ENCODE data around the gene SLC4A9. TPM values are rescaled to one million over a fixed set of nuclear protein-coding genes. Genes with fewer than 3 reads are reported as not detected.

The SLC4A9 gene
- total and polyA plus RNA-seq, 9 donors = 0.13 TPM; not detected in 8

DNA sequence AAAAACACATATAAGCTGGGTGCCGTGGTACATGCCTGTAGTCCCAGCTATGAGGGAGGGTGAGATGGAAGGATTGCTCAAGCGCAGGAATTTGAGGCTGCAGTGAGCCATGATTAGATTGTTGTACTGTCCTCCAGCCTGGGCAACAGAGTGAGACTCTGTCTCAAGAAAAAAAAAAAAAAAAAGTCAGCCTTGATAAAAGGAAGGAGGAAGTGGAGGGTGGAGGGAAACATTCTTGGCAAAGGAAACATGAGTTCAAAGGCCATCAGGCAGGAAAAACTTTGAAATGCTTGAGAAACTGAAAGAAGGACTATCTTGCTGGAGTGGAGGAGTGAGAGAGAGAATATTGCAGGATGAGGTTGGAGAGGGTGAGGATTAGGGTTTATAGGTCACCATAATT, 23.3 kb downstream of the SLC4A9 start:
- intact Hi-C loops (cut with DNase I) = loop anchor here in 1 of 4 donors (10.0 kb wide), 1 partner anchor 672 kb away; the partner anchor contains the start of gene PCDHB1
- Histone ChIP-seq H3K36me3 (no peaks in the 10 kb centered on the region), H3K4me1 (ENCODE audit: insufficient read depth) (no peaks in the 10 kb centered on the region), H3K27ac (no peak overlapping the region), H3K4me3 (no peak overlapping the region), H3K27me3 (no peaks in the 10 kb centered on the region), H3K9me3 (no peaks in the 10 kb centered on the region)
- TF ChIP-seq EP300 (IDR thresholded peaks at IDR 0.05) (no peak), POLR2A (IDR thresholded peaks at IDR 0.05) (no peak)
- TF ChIP-seq, protein P1, sequence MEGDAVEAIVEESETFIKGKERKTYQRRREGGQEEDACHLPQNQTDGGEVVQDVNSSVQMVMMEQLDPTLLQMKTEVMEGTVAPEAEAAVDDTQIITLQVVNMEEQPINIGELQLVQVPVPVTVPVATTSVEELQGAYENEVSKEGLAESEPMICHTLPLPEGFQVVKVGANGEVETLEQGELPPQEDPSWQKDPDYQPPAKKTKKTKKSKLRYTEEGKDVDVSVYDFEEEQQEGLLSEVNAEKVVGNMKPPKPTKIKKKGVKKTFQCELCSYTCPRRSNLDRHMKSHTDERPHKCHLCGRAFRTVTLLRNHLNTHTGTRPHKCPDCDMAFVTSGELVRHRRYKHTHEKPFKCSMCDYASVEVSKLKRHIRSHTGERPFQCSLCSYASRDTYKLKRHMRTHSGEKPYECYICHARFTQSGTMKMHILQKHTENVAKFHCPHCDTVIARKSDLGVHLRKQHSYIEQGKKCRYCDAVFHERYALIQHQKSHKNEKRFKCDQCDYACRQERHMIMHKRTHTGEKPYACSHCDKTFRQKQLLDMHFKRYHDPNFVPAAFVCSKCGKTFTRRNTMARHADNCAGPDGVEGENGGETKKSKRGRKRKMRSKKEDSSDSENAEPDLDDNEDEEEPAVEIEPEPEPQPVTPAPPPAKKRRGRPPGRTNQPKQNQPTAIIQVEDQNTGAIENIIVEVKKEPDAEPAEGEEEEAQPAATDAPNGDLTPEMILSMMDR (IDR thresholded peaks at IDR 0.05) = no peak
- no peak for DNase-seq
- 62 to 71% (median 65%) methylated on average over 2 of the region's 2 CpGs for WGBS, 3 donors

DNA sequence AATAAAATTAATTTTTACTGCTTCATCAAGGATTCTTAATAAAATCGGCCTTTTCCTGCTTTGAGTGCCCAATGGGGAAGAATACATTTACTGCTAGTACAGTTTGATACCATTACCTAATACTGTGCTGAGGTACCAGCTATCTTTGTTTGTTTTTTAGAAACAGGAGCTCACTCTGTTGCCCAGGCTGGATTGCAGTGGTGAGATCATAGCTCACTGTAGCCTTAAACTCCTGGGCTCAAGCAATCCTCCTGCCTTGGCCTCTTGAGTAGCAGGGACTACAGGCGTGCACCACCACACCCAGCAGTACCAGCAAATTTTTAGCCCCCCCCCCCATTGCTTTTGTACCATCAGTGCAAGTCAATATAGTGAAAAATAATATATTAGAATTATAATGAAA, 28.1 kb downstream of the SLC4A9 start:
- Histone ChIP-seq H3K4me3 (no peak overlapping the region), H3K27ac (no peak overlapping the region), H3K9me3 (no peaks in the 10 kb centered on the region), H3K27me3 (no peaks in the 10 kb centered on the region), H3K4me1 (ENCODE audit: insufficient read depth) (no peaks in the 10 kb centered on the region), H3K36me3 (no peaks in the 10 kb centered on the region)
- intact Hi-C loops (cut with DNase I) = loop anchor here in 1 of 4 donors (10.0 kb wide), 1 partner anchor 667 kb away; the partner anchor contains the start of gene PCDHB1
- 52 to 68% (median 59%) methylated on average over 2 of the region's 2 CpGs for WGBS, 3 donors
- DNase-seq = no peak
- TF ChIP-seq, protein P1 (IDR thresholded peaks at IDR 0.05) = no peak
- TF ChIP-seq EP300 (IDR thresholded peaks at IDR 0.05) (no peak), POLR2A (IDR thresholded peaks at IDR 0.05) (no peak)

DNA sequence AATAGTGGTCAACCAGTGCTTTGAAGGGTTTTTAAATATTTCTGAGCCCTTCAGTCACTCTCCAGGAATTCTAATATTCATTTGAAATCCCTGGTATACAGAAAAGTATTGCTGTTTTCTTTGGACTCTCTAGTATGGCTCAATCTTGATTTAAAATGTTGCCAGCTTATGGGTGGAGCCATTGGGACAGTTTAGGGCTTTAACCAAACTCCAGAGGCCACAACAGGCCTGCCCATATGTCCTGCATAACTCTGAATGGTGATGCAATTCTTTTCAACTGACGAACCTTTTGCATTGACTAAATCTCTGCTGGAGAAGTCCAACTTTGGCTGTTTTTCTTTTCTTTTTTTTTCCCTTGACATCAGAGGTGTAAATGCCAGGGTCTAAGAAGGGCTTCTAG, 31.3 kb downstream of the SLC4A9 start:
- intact Hi-C loops (cut with DNase I) = no loop called here
- DNase-seq = no peak
- TF ChIP-seq EP300 (IDR thresholded peaks at IDR 0.05) (no peak), POLR2A (IDR thresholded peaks at IDR 0.05) (no peak)
- TF ChIP-seq, protein P1 (IDR thresholded peaks at IDR 0.05) = no peak
- 81 to 92% (median 89%) methylated on average over 1 of the region's 1 CpG for WGBS, 3 donors
- H3K27me3 ChIP-seq = no peaks in the 10 kb centered on the region
- H3K36me3 ChIP-seq = no peaks in the 10 kb centered on the region
- H3K27ac ChIP-seq = no peak overlapping the region
- no peak overlapping the region for H3K4me3 ChIP-seq
- H3K4me1 ChIP-seq (ENCODE audit: insufficient read depth) = no peaks in the 10 kb centered on the region
- H3K9me3 ChIP-seq = no peaks in the 10 kb centered on the region

DNA sequence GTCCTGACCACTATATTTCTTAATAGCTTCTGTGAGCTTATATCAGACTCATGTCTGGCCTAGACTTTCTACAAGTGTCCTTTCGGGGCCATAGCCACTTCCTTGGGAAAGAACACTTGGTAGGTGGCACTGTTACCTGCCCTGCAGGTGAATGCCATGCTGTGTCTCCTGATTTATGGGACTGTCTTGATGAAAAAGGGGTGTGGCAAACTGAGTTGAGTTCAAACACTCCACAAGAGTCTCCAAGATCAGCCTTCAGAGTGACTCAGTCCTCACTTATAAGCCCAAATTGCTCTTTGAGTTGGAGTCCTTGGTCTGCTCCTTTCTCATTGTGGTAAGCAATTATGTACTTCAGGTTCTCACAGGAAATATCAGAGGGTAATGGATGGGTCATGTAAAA, 31.7 kb downstream of the SLC4A9 start:
- 92 to 100% (median 95%) methylated on average over 1 of the region's 1 CpG for WGBS, 3 donors
- H3K9me3 ChIP-seq = no peaks in the 10 kb centered on the region
- H3K36me3 ChIP-seq = no peaks in the 10 kb centered on the region
- TF ChIP-seq POLR2A (IDR thresholded peaks at IDR 0.05) (no peak), EP300 (IDR thresholded peaks at IDR 0.05) (no peak)
- TF ChIP-seq, protein P1 (IDR thresholded peaks at IDR 0.05) = no peak
- H3K27me3 ChIP-seq = no peaks in the 10 kb centered on the region
- no peak overlapping the region for H3K4me3 ChIP-seq
- intact Hi-C loops (cut with DNase I) = no loop called here
- H3K27ac ChIP-seq = no peak overlapping the region
- no peak for DNase-seq
- no peaks in the 10 kb centered on the region for H3K4me1 ChIP-seq (ENCODE audit: insufficient read depth)
